ENCODE measurements around the gene CDA. TPM values are rescaled to one million over a fixed set of nuclear protein-coding genes. Genes with fewer than 3 reads are reported as not detected.

Gene CDA
- total and polyA plus RNA-seq, 8 donors = 1.3 to 8.4 (median 6.0) TPM; not detected in 5

- Histone ChIP-seq H3K27me3 (no peaks in the 10 kb centered on the region), H3K9me3 (no peaks in the 10 kb centered on the region), H3K4me3 (no peak overlapping the region), H3K27ac (no peak overlapping the region), H3K36me3 (peaks cover 61 to 75% (median 73%) of the 10 kb centered on the region in 4 donors), H3K4me1 (peaks cover 17 to 45% (median 31%) of the 10 kb centered on the region in 4 donors)
- intact Hi-C loops (cut with DNase I; ENCODE audit: low total_unique reads) = no loop called here
- TF ChIP-seq POLR2AphosphoS5 (IDR thresholded peaks at IDR 0.05) (no peak), EP300 (IDR thresholded peaks at IDR 0.05) (no peak), POLR2A (IDR thresholded peaks at IDR 0.05) (no peak)
- TF ChIP-seq, protein P1, sequence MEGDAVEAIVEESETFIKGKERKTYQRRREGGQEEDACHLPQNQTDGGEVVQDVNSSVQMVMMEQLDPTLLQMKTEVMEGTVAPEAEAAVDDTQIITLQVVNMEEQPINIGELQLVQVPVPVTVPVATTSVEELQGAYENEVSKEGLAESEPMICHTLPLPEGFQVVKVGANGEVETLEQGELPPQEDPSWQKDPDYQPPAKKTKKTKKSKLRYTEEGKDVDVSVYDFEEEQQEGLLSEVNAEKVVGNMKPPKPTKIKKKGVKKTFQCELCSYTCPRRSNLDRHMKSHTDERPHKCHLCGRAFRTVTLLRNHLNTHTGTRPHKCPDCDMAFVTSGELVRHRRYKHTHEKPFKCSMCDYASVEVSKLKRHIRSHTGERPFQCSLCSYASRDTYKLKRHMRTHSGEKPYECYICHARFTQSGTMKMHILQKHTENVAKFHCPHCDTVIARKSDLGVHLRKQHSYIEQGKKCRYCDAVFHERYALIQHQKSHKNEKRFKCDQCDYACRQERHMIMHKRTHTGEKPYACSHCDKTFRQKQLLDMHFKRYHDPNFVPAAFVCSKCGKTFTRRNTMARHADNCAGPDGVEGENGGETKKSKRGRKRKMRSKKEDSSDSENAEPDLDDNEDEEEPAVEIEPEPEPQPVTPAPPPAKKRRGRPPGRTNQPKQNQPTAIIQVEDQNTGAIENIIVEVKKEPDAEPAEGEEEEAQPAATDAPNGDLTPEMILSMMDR (IDR thresholded peaks at IDR 0.05) = no peak
- 86 to 92% (median 90%) methylated on average over 9 to 12 of the region's 12 CpGs for WGBS, 5 donors
- no peak for DNase-seq
These were observed 68.1 kb downstream of the CDA start for GRCh38 chr1:20657024-20657423.

DNA sequence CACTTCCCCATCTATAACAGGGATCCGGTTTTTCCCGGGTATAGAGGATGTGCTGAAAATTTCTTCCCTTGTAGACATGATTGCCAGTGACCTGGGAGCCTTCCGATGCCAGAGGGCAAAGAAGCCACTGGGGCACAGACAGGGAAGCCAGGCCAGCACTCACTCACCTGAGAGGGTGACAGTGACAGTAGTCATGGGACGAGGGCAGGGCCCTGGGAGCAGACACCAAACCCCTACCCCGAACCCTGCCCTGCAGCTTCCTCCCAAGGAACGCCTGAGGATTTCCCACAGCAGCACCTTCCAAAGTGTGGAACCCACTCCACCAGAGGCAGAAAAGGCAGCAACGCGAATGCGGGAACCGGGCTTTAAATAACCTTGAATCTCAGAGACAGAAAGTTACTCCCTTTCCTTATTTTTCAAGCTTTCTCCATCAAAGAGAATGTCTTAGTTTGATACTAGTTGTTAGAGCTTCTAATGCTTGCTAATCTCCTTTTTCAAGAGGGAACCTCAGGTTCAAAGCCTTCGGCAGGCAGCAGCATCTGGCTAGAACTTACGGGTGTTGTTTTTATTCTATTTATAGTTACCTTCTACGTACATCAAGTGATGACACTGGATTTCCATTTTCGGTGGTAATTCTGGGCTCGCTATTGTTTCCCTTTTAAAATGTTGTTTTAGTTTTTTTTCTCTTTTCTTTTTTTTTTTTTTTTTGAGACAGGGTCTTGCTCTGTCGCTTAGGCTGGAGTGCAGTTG, 69.4 kb downstream of the CDA start:
- Histone ChIP-seq H3K27me3 (no peaks in the 10 kb centered on the region), H3K36me3 (peaks cover 48 to 62% (median 60%) of the 10 kb centered on the region in 4 donors), H3K4me3 (no peak overlapping the region), H3K27ac (no peak overlapping the region), H3K9me3 (no peaks in the 10 kb centered on the region), H3K4me1 (peaks cover 21 to 50% (median 36%) of the 10 kb centered on the region in 4 donors)
- intact Hi-C loops (cut with DNase I; ENCODE audit: low total_unique reads) = no loop called here
- WGBS, 5 donors = 78 to 88% (median 80%) methylated on average over 16 of the region's 16 CpGs
- TF ChIP-seq POLR2A (IDR thresholded peaks at IDR 0.05) (no peak), EP300 (IDR thresholded peaks at IDR 0.05) (no peak), POLR2AphosphoS5 (IDR thresholded peaks at IDR 0.05) (no peak)
- TF ChIP-seq, protein P1 (IDR thresholded peaks at IDR 0.05) = no peak
- DNase-seq = no peak

- intact Hi-C loops (cut with DNase I; ENCODE audit: low total_unique reads) = no loop called here
- no peaks in the 10 kb centered on the region for H3K27me3 ChIP-seq
- peaks cover 21 to 50% (median 36%) of the 10 kb centered on the region in 4 donors for H3K4me1 ChIP-seq
- peak overlapping the region in 4 of 5 donors; percentile 63 to 85 (median 84) for H3K27ac ChIP-seq
- H3K36me3 ChIP-seq = peaks cover 28 to 41% (median 40%) of the 10 kb centered on the region in 4 donors
- no peak for DNase-seq
- WGBS, 5 donors = 9 to 17% (median 11%) methylated on average over 3 of the region's 3 CpGs
- TF ChIP-seq POLR2AphosphoS5 (IDR thresholded peaks at IDR 0.05) (no peak), EP300 (IDR thresholded peaks at IDR 0.05) (no peak), POLR2A (IDR thresholded peaks at IDR 0.05) (no peak)
- TF ChIP-seq, protein P1 (IDR thresholded peaks at IDR 0.05) = no peak
- peak overlapping the region; percentile 82 to 96 (median 91) for H3K4me3 ChIP-seq
- no peaks in the 10 kb centered on the region for H3K9me3 ChIP-seq
These were observed 71.5 kb downstream of the CDA start for GRCh38 chr1:20660363-20660762.

DNA sequence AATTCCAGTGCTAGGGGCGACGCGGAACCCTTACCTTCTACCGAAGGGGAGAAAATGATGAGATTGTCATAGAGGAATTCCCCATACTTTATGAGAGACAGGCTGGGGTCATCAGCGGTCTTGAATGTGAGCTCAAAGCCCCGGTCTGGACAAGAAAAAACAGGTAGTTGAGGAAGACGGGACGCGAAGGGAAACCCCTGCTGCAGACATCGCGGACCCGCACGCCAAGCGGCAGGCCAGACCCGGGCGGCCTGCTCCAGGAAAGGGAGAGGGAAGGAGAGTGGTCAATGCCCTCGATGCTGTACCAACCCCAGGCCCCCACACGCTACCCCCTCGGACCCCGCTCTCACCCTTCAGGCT, 71.9 kb downstream of the CDA start:
- Histone ChIP-seq H3K4me3 (peak overlapping the region; percentile 82 to 96 (median 91)), H3K27ac (peak overlapping the region; percentile 63 to 89 (median 85)), H3K27me3 (no peaks in the 10 kb centered on the region), H3K4me1 (peaks cover 21 to 50% (median 36%) of the 10 kb centered on the region in 4 donors), H3K9me3 (no peaks in the 10 kb centered on the region), H3K36me3 (peaks cover 23 to 37% (median 35%) of the 10 kb centered on the region in 4 donors)
- TF ChIP-seq EP300 (IDR thresholded peaks at IDR 0.05) (no peak), POLR2A (IDR thresholded peaks at IDR 0.05) (no peak), POLR2AphosphoS5 (IDR thresholded peaks at IDR 0.05) (no peak)
- TF ChIP-seq, protein P1 (IDR thresholded peaks at IDR 0.05) = no peak
- intact Hi-C loops (cut with DNase I; ENCODE audit: low total_unique reads) = no loop called here
- 0 to 1% (median 0%) methylated on average over 17 to 20 of the region's 20 CpGs for WGBS, 5 donors
- DNase-seq = no peak

All from stomach (tissue), 9 donors.